Breast epithelium (tissue), 4 donors: ENCODE results near the gene KRR1. TPM values are rescaled to one million over a fixed set of nuclear protein-coding genes. Genes with fewer than 3 reads are reported as not detected.

ENCODE experiments used
- DNase-seq, 2 donors: peaks; one replicate each; pipeline ENCODE4 v3.0.0-alpha.2; 2019; ENCODE audit warnings: low spot score in 2 of 2
- H3K27ac ChIP-seq, 2 donors: fragments of 200-600 bp; sonication (generic) in 1 of 2; one replicate each; pipeline ENCODE4 v1.5.1; 2016 to 2019; ENCODE audit warnings: mild to moderate bottlenecking in 1 of 2
- H3K27me3 ChIP-seq, 2 donors: fragments of 200-600 bp; sonication (generic) in 1 of 2; one replicate each; pipeline versions ENCODE4 v1.5.1 to v1.6.0; 2017 to 2019; ENCODE audit warnings: control low read depth in 1 of 2, mild to moderate bottlenecking in 1 of 2
- H3K36me3 ChIP-seq: fragments of 200-600 bp; one replicate; pipeline ENCODE4 v1.5.1; 2019
- H3K4me1 ChIP-seq, 2 donors: fragments of 200-600 bp; sonication (generic); one replicate each; pipeline ENCODE4 v1.5.1; 2016 to 2019; ENCODE audit warnings: control low read depth in 1 of 2
- H3K4me3 ChIP-seq, 3 donors: fragments of 200-600 bp; sonication (generic); 1 replicate in 2 of 3; 2 replicates in 1 of 3; pipeline ENCODE4 v1.5.1; 2016 to 2019; ENCODE audit warnings: mild to moderate bottlenecking in 3 of 3, moderate library complexity in 2 of 3
- H3K9me3 ChIP-seq, 2 donors: fragments of 200-600 bp; sonication (generic) in 1 of 2; one replicate each; pipeline ENCODE4 v1.5.1; 2016 to 2019; ENCODE audit warnings: control low read depth in 1 of 2
- POLR2A ChIP-seq: fragments of 450-650 bp; IDR thresholded peaks from one replicate; pipeline ENCODE4 v1.6.1; 2016; ENCODE audit warnings: antibody characterized with exemption, mild to moderate bottlenecking, moderate library complexity
- POLR2AphosphoS5 ChIP-seq, 3 donors: sonication (generic); formaldehyde crosslinking; IDR thresholded peaks; one replicate each; pipeline ENCODE4 v1.6.1; 2017; ENCODE audit warnings: antibody characterized with exemption in 3 of 3
- intact Hi-C: fragments of 100-400 bp; cut with DNase I; formaldehyde crosslinking; loops from one replicate; pipeline ENCODE4 v1.15.1; 2023; ENCODE audit warnings: low total_unique reads
- total RNA-seq, 3 donors: library from RNA; depleted of rRNA; stranded (reverse); fragments of >200 nt; gene quantifications; one replicate each; pipeline ENCODE4 v1.1.0, GENCODE V29; 2016
- TF ChIP-seq, protein P1 (sequence below), 3 donors: fragments of 450-650 bp; IDR thresholded peaks; one replicate each; pipeline ENCODE4 v1.5.1; 2016 to 2017; ENCODE audit warnings: antibody characterized with exemption in 3 of 3, mild to moderate bottlenecking in 3 of 3, moderate library complexity in 3 of 3

The KRR1 gene
- total RNA-seq, 3 donors from 2014 or later, result 34.1 to 56.9 (median 36.4) TPM

DNA sequence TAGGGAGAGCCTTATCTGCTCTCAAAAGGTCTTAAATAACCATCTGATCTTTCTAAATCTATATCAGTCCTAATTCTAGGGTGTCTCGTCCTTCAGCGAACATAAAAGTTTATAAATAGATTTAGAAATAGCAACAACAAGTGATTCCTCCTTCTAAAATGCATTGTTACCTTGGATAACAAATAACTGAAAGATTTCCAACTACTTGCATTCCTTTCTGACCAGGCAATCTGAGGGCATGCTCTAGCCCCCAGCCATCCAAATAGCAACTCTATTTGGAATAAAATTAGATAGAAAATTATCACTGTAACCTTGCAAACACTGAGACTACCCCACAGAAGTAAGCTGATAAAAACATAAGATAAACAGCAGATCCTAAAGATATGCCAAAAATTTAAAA is 21.8 kb upstream of the KRR1 start:
- TF ChIP-seq POLR2AphosphoS5 (IDR thresholded peaks at IDR 0.05), result no peak
- TF ChIP-seq POLR2A, result no peak
- TF ChIP-seq, protein P1, sequence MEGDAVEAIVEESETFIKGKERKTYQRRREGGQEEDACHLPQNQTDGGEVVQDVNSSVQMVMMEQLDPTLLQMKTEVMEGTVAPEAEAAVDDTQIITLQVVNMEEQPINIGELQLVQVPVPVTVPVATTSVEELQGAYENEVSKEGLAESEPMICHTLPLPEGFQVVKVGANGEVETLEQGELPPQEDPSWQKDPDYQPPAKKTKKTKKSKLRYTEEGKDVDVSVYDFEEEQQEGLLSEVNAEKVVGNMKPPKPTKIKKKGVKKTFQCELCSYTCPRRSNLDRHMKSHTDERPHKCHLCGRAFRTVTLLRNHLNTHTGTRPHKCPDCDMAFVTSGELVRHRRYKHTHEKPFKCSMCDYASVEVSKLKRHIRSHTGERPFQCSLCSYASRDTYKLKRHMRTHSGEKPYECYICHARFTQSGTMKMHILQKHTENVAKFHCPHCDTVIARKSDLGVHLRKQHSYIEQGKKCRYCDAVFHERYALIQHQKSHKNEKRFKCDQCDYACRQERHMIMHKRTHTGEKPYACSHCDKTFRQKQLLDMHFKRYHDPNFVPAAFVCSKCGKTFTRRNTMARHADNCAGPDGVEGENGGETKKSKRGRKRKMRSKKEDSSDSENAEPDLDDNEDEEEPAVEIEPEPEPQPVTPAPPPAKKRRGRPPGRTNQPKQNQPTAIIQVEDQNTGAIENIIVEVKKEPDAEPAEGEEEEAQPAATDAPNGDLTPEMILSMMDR (IDR thresholded peaks at IDR 0.05), result no peak
- no peak for DNase-seq
- Histone ChIP-seq H3K4me1 (no peaks in the 10 kb centered on the region), H3K4me3 (no peak overlapping the region), H3K36me3 (no peaks in the 10 kb centered on the region), H3K27ac (no peak overlapping the region), H3K9me3 (no peaks in the 10 kb centered on the region), H3K27me3 (no peaks in the 10 kb centered on the region)
- intact Hi-C loops, result no loop called here

DNA sequence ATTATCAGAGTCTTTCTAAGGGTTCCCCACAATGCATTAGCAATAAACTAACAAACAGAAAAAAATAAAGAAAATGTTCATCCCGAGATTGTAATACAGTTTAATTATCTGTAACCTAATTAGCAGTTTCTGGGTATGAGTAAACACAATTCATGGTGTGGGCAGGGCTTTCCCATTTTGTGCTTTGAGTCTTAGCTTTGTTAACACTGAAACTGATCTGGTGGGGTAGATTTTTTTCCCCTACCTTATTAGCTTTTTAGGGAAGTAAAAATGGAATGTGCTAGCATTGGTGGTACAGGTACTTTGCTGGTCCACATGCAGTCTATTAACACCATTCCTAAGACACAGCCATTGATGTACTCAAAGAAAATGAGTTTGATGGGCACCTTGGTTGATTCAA is 18.4 kb upstream of the KRR1 start:
- Histone ChIP-seq H3K36me3 (no peaks in the 10 kb centered on the region), H3K4me3 (no peak overlapping the region), H3K4me1 (no peaks in the 10 kb centered on the region), H3K27ac (no peak overlapping the region), H3K27me3 (no peaks in the 10 kb centered on the region), H3K9me3 (no peaks in the 10 kb centered on the region)
- intact Hi-C loops, result no loop called here
- TF ChIP-seq, protein P1 (IDR thresholded peaks at IDR 0.05), result no peak
- TF ChIP-seq POLR2A, result no peak
- DNase-seq, result no peak

DNA sequence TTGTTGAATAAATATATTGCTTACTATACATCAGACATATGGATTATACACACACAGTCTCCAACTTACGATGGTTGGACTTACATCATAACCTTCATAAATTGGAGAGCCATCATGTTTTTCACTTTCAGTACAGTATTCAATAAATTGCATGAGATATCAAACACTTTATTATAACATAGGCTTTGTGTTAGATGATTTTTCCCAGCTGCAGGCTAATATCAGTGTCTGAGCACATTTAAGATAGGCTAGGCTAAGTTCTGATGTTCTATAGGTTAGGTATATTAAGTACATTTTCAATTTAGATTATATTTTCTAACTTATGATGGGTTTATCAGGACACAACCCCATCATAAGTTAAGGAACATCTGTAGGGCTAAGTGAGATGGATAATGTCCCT is 17.9 kb upstream of the KRR1 start:
- intact Hi-C loops, result no loop called here
- H3K4me1 ChIP-seq, result no peaks in the 10 kb centered on the region
- TF ChIP-seq, protein P1 (IDR thresholded peaks at IDR 0.05), result no peak
- TF ChIP-seq POLR2A, result no peak
- no peaks in the 10 kb centered on the region for H3K9me3 ChIP-seq
- no peaks in the 10 kb centered on the region for H3K36me3 ChIP-seq
- no peak for DNase-seq
- H3K27ac ChIP-seq, result no peak overlapping the region
- no peaks in the 10 kb centered on the region for H3K27me3 ChIP-seq
- no peak overlapping the region for H3K4me3 ChIP-seq

DNA sequence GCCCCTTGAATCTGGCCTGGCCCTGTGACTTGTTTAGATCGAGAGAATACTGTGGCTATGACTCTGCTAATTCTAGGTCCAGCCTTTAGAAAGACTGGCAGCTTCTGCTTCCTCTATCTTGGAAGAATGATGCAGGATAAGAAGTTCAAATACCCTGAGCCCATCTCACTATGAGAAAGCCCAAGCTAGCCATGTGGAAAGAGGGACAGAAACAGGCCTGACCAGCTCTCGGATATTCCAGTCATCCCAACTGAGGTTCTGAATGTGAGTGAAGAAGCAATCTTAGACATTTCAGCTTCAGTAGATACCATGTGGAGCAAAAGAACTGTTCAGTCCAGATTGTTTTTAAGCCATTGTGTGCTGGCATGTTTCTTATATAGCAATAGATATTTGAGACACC is 17.3 kb upstream of the KRR1 start:
- no peaks in the 10 kb centered on the region for H3K4me1 ChIP-seq
- DNase-seq, result no peak
- H3K4me3 ChIP-seq, result no peak overlapping the region
- H3K36me3 ChIP-seq, result no peaks in the 10 kb centered on the region
- H3K27ac ChIP-seq, result no peak overlapping the region
- no peaks in the 10 kb centered on the region for H3K9me3 ChIP-seq
- no peak for TF ChIP-seq POLR2AphosphoS5 (IDR thresholded peaks at IDR 0.05)
- TF ChIP-seq, protein P1 (IDR thresholded peaks at IDR 0.05), result no peak
- no peak for TF ChIP-seq POLR2A
- intact Hi-C loops, result no loop called here
- H3K27me3 ChIP-seq, result no peaks in the 10 kb centered on the region

DNA sequence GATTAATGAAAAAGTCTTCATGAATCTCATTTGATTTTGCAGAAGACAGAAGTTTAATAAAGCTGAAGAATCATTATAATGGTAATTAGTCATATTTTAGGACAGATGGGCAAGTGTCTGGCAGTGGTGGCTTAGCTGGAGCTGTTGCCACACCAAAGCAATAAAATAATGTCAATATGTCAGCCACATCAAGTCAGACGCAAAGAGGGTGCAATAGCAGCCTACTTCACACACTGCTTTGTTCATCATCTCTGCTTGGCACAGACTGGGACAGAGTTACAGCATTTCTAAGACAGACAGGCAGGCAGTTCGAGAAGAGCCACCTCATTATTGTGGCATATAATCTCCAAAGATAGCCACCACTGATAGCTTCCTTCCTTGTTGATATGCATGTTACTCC is 16.9 kb upstream of the KRR1 start:
- intact Hi-C loops, result no loop called here
- H3K27ac ChIP-seq, result no peak overlapping the region

More for the DNA sequence above, 16.9 kb upstream of the KRR1 start:
- Histone ChIP-seq H3K27me3 (no peaks in the 10 kb centered on the region), H3K9me3 (no peaks in the 10 kb centered on the region), H3K36me3 (no peaks in the 10 kb centered on the region), H3K4me3 (no peak overlapping the region), H3K4me1 (no peaks in the 10 kb centered on the region)
- DNase-seq, result no peak
- TF ChIP-seq POLR2AphosphoS5 (IDR thresholded peaks at IDR 0.05) (no peak), POLR2A (no peak)
- TF ChIP-seq, protein P1 (IDR thresholded peaks at IDR 0.05), result no peak
